Endothelial cell of umbilical vein (primary cell): ENCODE measurements around the gene TMEM126A. TPM values are rescaled to one million over a fixed set of nuclear protein-coding genes. Genes with fewer than 3 reads are reported as not detected.
"Not testable (repeated sequence)": the region's sequence is repeated elsewhere in the genome, so short reads cannot be mapped to it uniquely, and the experiment has no call there.

Experiments
- BruUV-seq: library from RNA; stranded (reverse); fragments of 400-500 nt; replicated peaks from 2 replicates; lab custom pipeline; 2021; lab: Mats Ljungman, UMichigan
- CTCF ChIA-PET: fragments of 300-600, 350-600 bp; sonication (Branson Sonifier 250); formaldehyde crosslinking; loops from one replicate; lab custom pipeline; 2021; ENCODE audit warnings: antibody characterized with exemption, inconsistent platforms; lab: Charles Lee
- POLR2A ChIA-PET: fragments of 300-600, 350-600 bp; sonication (Branson Sonifier 250); formaldehyde crosslinking; loops from one replicate; lab custom pipeline; 2021; ENCODE audit warnings: antibody characterized with exemption, inconsistent platforms; lab: Charles Lee
- DNase-seq: peaks from one replicate; pipeline ENCODE4 v3.0.0-alpha.2; 2011; ENCODE audit warnings: low read depth, low spot score
- FAIRE-seq: peaks from 2 replicates; lab custom pipeline; 2011; peaks lifted over from hg19 to GRCh38; lab: Jason Lieb, UNC
- H2AFZ ChIP-seq: 2 replicates; pipeline ENCODE4 v1.6.0; 2012; ENCODE audit warnings: low read depth, low read length, control low read depth, inconsistent platforms
- H3K27ac ChIP-seq: 2 replicates; pipeline ENCODE4 v1.5.1; 2011; ENCODE audit warnings: low read depth, mild to moderate bottlenecking, control low read depth, low read length, moderate library complexity; ENCODE audit not compliant: insufficient read depth
- H3K27me3 ChIP-seq, 2 experiments: 2 replicates each; pipeline versions ENCODE4 v1.6.0 to v1.6.1; 2011; ENCODE audit warnings: low read length in 2 of 2, mixed read lengths in 1 of 2; ENCODE audit not compliant: control insufficient read depth in 2 of 2, insufficient read depth in 2 of 2
- H3K36me3 ChIP-seq, 2 experiments: 2 replicates in 1 of 2; 3 replicates in 1 of 2; pipeline ENCODE4 v1.5.1; 2011; ENCODE audit warnings: low read length in 2 of 2, mild to moderate bottlenecking in 1 of 2, moderate library complexity in 1 of 2; ENCODE audit not compliant: control insufficient read depth in 2 of 2, insufficient read depth in 2 of 2; ENCODE audit errors: extremely low read depth in 1 of 2
- H3K4me1 ChIP-seq: 3 replicates; pipeline ENCODE4 v1.5.1; 2011; ENCODE audit warnings: mild to moderate bottlenecking, low read length; ENCODE audit not compliant: control insufficient read depth, insufficient read depth; ENCODE audit errors: extremely low read depth
- H3K4me2 ChIP-seq: 2 replicates; pipeline ENCODE4 v1.6.1; 2011; ENCODE audit warnings: low read length, control low read depth, mixed read lengths; ENCODE audit not compliant: insufficient read depth
- H3K4me3 ChIP-seq, 3 experiments: fragments of 200-600 bp in 1 of 3; sonication (generic), shearing (Covaris generic) in 1 of 3; replicated peaks in 1 of 3; 2 replicates each; pipeline ENCODE4 v1.5.1; 2011 to 2016; ENCODE audit warnings: control low read depth in 3 of 3, low read length in 3 of 3, mild to moderate bottlenecking in 2 of 3, inconsistent platforms in 1 of 3, low read depth in 1 of 3, moderate library complexity in 1 of 3; ENCODE audit not compliant: insufficient read depth in 1 of 3
- H3K79me2 ChIP-seq: 2 replicates; pipeline ENCODE4 v1.6.0; 2012; ENCODE audit warnings: low read length, inconsistent platforms; ENCODE audit not compliant: control insufficient read depth, insufficient read depth
- H3K9ac ChIP-seq: replicated peaks from 2 replicates; pipeline ENCODE3; 2011; ENCODE audit warnings: low read length, control low read depth; ENCODE audit not compliant: insufficient read depth; ENCODE audit errors: extremely low read depth
- H3K9me1 ChIP-seq: replicated peaks from 3 replicates; pipeline ENCODE4 v1.6.0; 2011; ENCODE audit warnings: mild to moderate bottlenecking, low read length; ENCODE audit not compliant: control insufficient read depth, insufficient read depth; ENCODE audit errors: extremely low read depth
- H3K9me3 ChIP-seq: replicated peaks from 2 replicates; pipeline ENCODE4 v1.5.1; 2012; ENCODE audit warnings: low read length, inconsistent platforms; ENCODE audit not compliant: control insufficient read depth, insufficient read depth
- H4K20me1 ChIP-seq: replicated peaks from 2 replicates; pipeline ENCODE3; 2011; ENCODE audit warnings: mild to moderate bottlenecking, low read length; ENCODE audit not compliant: control insufficient read depth, insufficient read depth; ENCODE audit errors: extremely low read depth
- EZH2 ChIP-seq: IDR thresholded peaks from 2 replicates; pipeline ENCODE4 v1.6.1; 2012; ENCODE audit warnings: borderline replicate concordance, low read depth, mild to moderate bottlenecking, moderate library complexity, low read length, inconsistent platforms; ENCODE audit not compliant: severe bottlenecking
- FOS ChIP-seq: IDR thresholded peaks from 2 replicates; pipeline ENCODE4 v1.6.1; 2011; ENCODE audit warnings: mild to moderate bottlenecking, low read length, moderate library complexity, borderline replicate concordance; ENCODE audit not compliant: insufficient read depth
- GATA2 ChIP-seq: IDR thresholded peaks from 2 replicates; pipeline ENCODE4 v1.7.0; 2011; ENCODE audit warnings: low read depth, mild to moderate bottlenecking, moderate library complexity, mixed read lengths, low read length; ENCODE audit not compliant: insufficient read length, insufficient read depth
- MAX ChIP-seq: IDR thresholded peaks from 2 replicates; pipeline ENCODE4 v1.6.1; 2011; ENCODE audit not compliant: insufficient read depth, insufficient read length
- MYC ChIP-seq: IDR thresholded peaks from one replicate; pipeline ENCODE4 v1.6.1; 2011; ENCODE audit warnings: mild to moderate bottlenecking, low read depth, low read length
- POLR2A ChIP-seq: IDR thresholded peaks from 2 replicates; pipeline ENCODE4 v1.6.1; 2012; ENCODE audit warnings: low read depth, mild to moderate bottlenecking, control low read depth, low read length
- dilution Hi-C: fragments of 300-500 bp; cut with MboI; formaldehyde crosslinking; loops from one replicate; pipeline ENCODE4 v1.15.0; 2019; ENCODE audit warnings: low sequenced_read_pairs; ENCODE audit not compliant: extremely low pct_ligation_motif_present
- intact Hi-C: fragments of 100-400 bp; cut with micrococcal nuclease; formaldehyde crosslinking; loops from one replicate; pipeline ENCODE4 v1.10.0; 2022
- polyA plus RNA-seq, 4 experiments: library from polyadenylated mRNA; depleted of rRNA in 3 of 4; stranded (reverse) in 3 of 4; unstranded in 1 of 4; fragments of >200 nt; gene quantifications; 2 replicates each; pipeline versions ENCODE4 v1.2.1 to v1.2.3, GENCODE V29; 2011 to 2012; ENCODE audit warnings: missing spikeins in 1 of 4
- total RNA-seq: library from RNA; stranded (reverse); gene quantifications from 2 replicates; pipeline ENCODE4 v1.2.3, GENCODE V29; 2021

TMEM126A gene
- total and polyA plus RNA-seq, 2 donors (not counting 3 experiments of a cell fraction or from before 2014, with no cell fraction given): 35.3 to 45.8 TPM

- no peak overlapping the region for H3K4me3 ChIP-seq
- POLR2A ChIA-PET: no interaction called here
Observed at GRCh38 chr11:85651118-85651517, 3.4 kb downstream of the TMEM126A start.

GRCh38 chr11:85652786-85653447 is 5.2 kb downstream of the TMEM126A start:
- Histone ChIP-seq H3K9me1 (no peaks in the 10 kb centered on the region), H3K27ac (no peak overlapping the region), H3K4me3 (no peak overlapping the region), H3K4me2 (no peak overlapping the region), H3K9ac (no peak overlapping the region), H4K20me1 (peaks cover 4% of the 10 kb centered on the region), H2AFZ (no peak overlapping the region), H3K9me3 (no peaks in the 10 kb centered on the region), H3K4me1 (peaks cover 8% of the 10 kb centered on the region), H3K36me3 (peaks cover 0 to 5% of the 10 kb centered on the region in 2 experiments), H3K27me3 (no peaks in the 10 kb centered on the region), H3K79me2 (peaks cover 30% of the 10 kb centered on the region)
- CTCF ChIA-PET: interaction anchor here (1.0 to 1.2 kb wide), 2 partner anchors 11 to 15 kb away, joined by 4 to 5 read pairs; no protein-coding TSS in a partner anchor
- no peak for DNase-seq
- intact Hi-C loops (no loop called here), dilution Hi-C loops (no loop called here)
- TF ChIP-seq MAX (no peak), POLR2A (no peak)
- POLR2A ChIA-PET: no interaction called here
- no TSS peak for BruUV-seq
- FAIRE-seq: no peak

More at GRCh38 chr11:85651118-85651517, 3.4 kb downstream of the TMEM126A start:
- Histone ChIP-seq H3K4me1 (peaks cover 11% of the 10 kb centered on the region), H3K9me3 (no peaks in the 10 kb centered on the region), H3K27me3 (no peaks in the 10 kb centered on the region), H2AFZ (no peak overlapping the region), H3K9me1 (no peaks in the 10 kb centered on the region), H3K79me2 (peaks cover 22% of the 10 kb centered on the region), H4K20me1 (peaks cover 2% of the 10 kb centered on the region), H3K36me3 (peaks cover 0 to 2% of the 10 kb centered on the region in 2 experiments), H3K27ac (no peak overlapping the region), H3K9ac (no peak overlapping the region), H3K4me2 (no peak overlapping the region)
- intact Hi-C loops: no loop called here
- no TSS peak for BruUV-seq
- TF ChIP-seq GATA2 (no peak), POLR2A (no peak), FOS (no peak), MYC (no peak), MAX (no peak), EZH2 (no peak)
- dilution Hi-C loops: no loop called here
- FAIRE-seq (no peak), DNase-seq (no peak)
- CTCF ChIA-PET: interaction anchor here (1.6 kb wide), 1 partner anchor 14 kb away, joined by 5 read pairs; no protein-coding TSS in a partner anchor

- CTCF ChIA-PET: interaction anchor here (1.0 to 1.2 kb wide), 2 partner anchors 9 to 17 kb away, joined by 4 to 5 read pairs; no protein-coding TSS in a partner anchor
- H3K4me2 ChIP-seq, dilution Hi-C loops, DNase-seq, POLR2A ChIA-PET, H3K9me1 ChIP-seq, BruUV-seq, H3K27me3 ChIP-seq, H2AFZ ChIP-seq, H3K9me3 ChIP-seq, H3K9ac ChIP-seq, H4K20me1 ChIP-seq, H3K27ac ChIP-seq, H3K4me3 ChIP-seq, intact Hi-C loops, H3K4me1 ChIP-seq, H3K36me3 ChIP-seq, FAIRE-seq: not testable (repeated sequence)
- peaks cover 29% of the 10 kb centered on the region for H3K79me2 ChIP-seq
Observed at GRCh38 chr11:85654343-85654742, 6.6 kb downstream of the TMEM126A start.
